K562 (cell line): Measurements from ENCODE around the gene HSPA14. TPM values are rescaled to one million over a fixed set of nuclear protein-coding genes. Genes with fewer than 3 reads are reported as not detected.
"Not testable (repeated sequence)": the region's sequence is repeated elsewhere in the genome, so short reads cannot be mapped to it uniquely, and the experiment has no call there.

Experiments used
- ATAC-seq: fragments of 200-7000 bp; cut with Tn5 transposase; 3 replicates; pipeline ENCODE4 v1.9.1; 2020; ENCODE audit warnings: moderate library complexity
- BruUV-seq: library from RNA; stranded (reverse); fragments of 400-500 nt; replicated peaks from 2 replicates; lab custom pipeline; 2021; lab: Mats Ljungman, UMichigan
- CTCF ChIA-PET: fragments of 300-600 bp; formaldehyde crosslinking; extraction: SDS; loops from one replicate; lab custom pipeline; 2021; ENCODE audit warnings: low intra/inter-chr PET ratio; lab: Yijun Ruan, JAX
- POLR2A ChIA-PET: fragments of 300-600, 350-650 bp; sonication (Branson Sonifier 250); formaldehyde crosslinking; extraction: SDS; loops from one replicate; lab custom pipeline; 2021; ENCODE audit warnings: antibody characterized with exemption, inconsistent platforms; lab: Yijun Ruan, JAX
- DNase-seq, 4 experiments: peaks; one replicate each; pipeline versions ENCODE4 v3.0.0 to v3.0.0-alpha.2; 2011 to 2018; ENCODE audit warnings: low spot score in 3 of 4, mixed read lengths in 3 of 4; ENCODE audit errors: extremely low read depth in 1 of 4
- FAIRE-seq: peaks from 2 replicates; lab custom pipeline; 2011; peaks lifted over from hg19 to GRCh38; lab: Jason Lieb, UNC
- H2AFZ ChIP-seq: 2 replicates; pipeline ENCODE4 v1.6.0; 2011; ENCODE audit warnings: low read depth, low read length, control low read depth, inconsistent platforms
- H3K27ac ChIP-seq: fragments of 200-600 bp; 3 replicates; pipeline ENCODE4 v1.8.0; 2011; ENCODE audit warnings: low read depth, mild to moderate bottlenecking, control low read depth, inconsistent platforms, low read length, moderate library complexity, mixed read lengths; ENCODE audit errors: extremely low read depth
- H3K27me3 ChIP-seq, 2 experiments: fragments of 300-600 bp in 1 of 2; 2 replicates in 1 of 2; 3 replicates in 1 of 2; pipeline versions ENCODE4 v1.6.0 to v1.8.0; 2011; ENCODE audit warnings: inconsistent platforms in 2 of 2, low read length in 2 of 2, mild to moderate bottlenecking in 1 of 2, mixed read lengths in 1 of 2, moderate library complexity in 1 of 2; ENCODE audit not compliant: control insufficient read depth in 2 of 2, insufficient read depth in 2 of 2
- H3K36me3 ChIP-seq: fragments of 300-600 bp; 3 replicates; pipeline ENCODE4 v1.8.0; 2011; ENCODE audit warnings: mild to moderate bottlenecking, low read length, inconsistent platforms; ENCODE audit not compliant: control insufficient read depth, insufficient read depth
- H3K4me1 ChIP-seq, 2 experiments: fragments of 200-600 bp in 1 of 2; replicated peaks in 1 of 2; 2 replicates in 1 of 2; 3 replicates in 1 of 2; pipeline versions ENCODE4 v1.5.1 to v1.8.0; 2011; ENCODE audit warnings: inconsistent platforms in 2 of 2, low read length in 2 of 2, mild to moderate bottlenecking in 1 of 2, mixed read lengths in 1 of 2, moderate library complexity in 1 of 2; ENCODE audit not compliant: control insufficient read depth in 2 of 2, insufficient read depth in 2 of 2
- H3K4me2 ChIP-seq: 2 replicates; pipeline ENCODE4 v1.6.1; 2011; ENCODE audit warnings: low read length, control low read depth, inconsistent platforms, mixed read lengths; ENCODE audit not compliant: insufficient read depth
- H3K4me3 ChIP-seq: fragments of 200-600 bp; sonication (generic), shearing (Covaris generic); 2 replicates; pipeline ENCODE4 v1.5.1; 2016; ENCODE audit warnings: control low read depth, inconsistent platforms
- H3K79me2 ChIP-seq: fragments of 200-600 bp; 3 replicates; pipeline ENCODE4 v1.8.0; 2011; ENCODE audit warnings: low read length, inconsistent platforms; ENCODE audit not compliant: control insufficient read depth, insufficient read depth
- H3K9ac ChIP-seq, 2 experiments: 2 replicates each; pipeline versions ENCODE4 v1.6.0 to v1.6.1; 2011; ENCODE audit warnings: low read depth in 2 of 2, low read length in 2 of 2, control low read depth in 1 of 2, inconsistent platforms in 1 of 2, mild to moderate bottlenecking in 1 of 2, mixed read lengths in 1 of 2; ENCODE audit not compliant: insufficient read depth in 1 of 2
- H3K9me1 ChIP-seq: one replicate; pipeline ENCODE4 v1.6.0; 2011; ENCODE audit warnings: inconsistent platforms, mild to moderate bottlenecking, low read length, moderate library complexity; ENCODE audit not compliant: control insufficient read depth, insufficient read depth
- H3K9me3 ChIP-seq: replicated peaks from 2 replicates; pipeline ENCODE4 v1.5.1; 2011; ENCODE audit warnings: low read depth, low read length, inconsistent platforms; ENCODE audit not compliant: control insufficient read depth, insufficient read depth
- H4K20me1 ChIP-seq: replicated peaks from 2 replicates; pipeline ENCODE4 v1.6.1; 2011; ENCODE audit warnings: low read length, inconsistent platforms, mixed read lengths; ENCODE audit not compliant: control insufficient read depth, insufficient read depth
- ZNF146 ChIP-seq: IDR thresholded peaks from one replicate; pipeline ENCODE4 v1.6.1; 2018; ENCODE audit warnings: missing compliant biosample characterization; ENCODE audit not compliant: unreplicated experiment
- WGBS: fragments of 100-300 bp; shearing (Covaris generic); methylation state at CpG from one replicate; pipeline ENCODE4 v1.1.6; 2016; ENCODE audit warnings: low coverage, mixed read lengths; ENCODE audit not compliant: insufficient coverage; ENCODE audit errors: missing lambda C conversion rate; 5-methylcytosine and 5-hydroxymethylcytosine counted together
- in situ Hi-C: fragments of 300-500 bp; cut with MboI; formaldehyde crosslinking; loops from 4 replicates; pipeline ENCODE4 v1.15.0; 2018; ENCODE audit warnings: inconsistent platforms, mixed read lengths
- intact Hi-C: fragments of 100-400 bp; cut with micrococcal nuclease; formaldehyde crosslinking; loops from 2 replicates; pipeline ENCODE4 v1.14.2; 2022
- polyA plus RNA-seq, 8 experiments: library from polyadenylated mRNA; depleted of rRNA in 4 of 8; stranded (reverse) in 5 of 8; unstranded in 3 of 8; fragments of >200 nt; fragmentation: Nextera tagmentation in 2 of 8; fragmentation: Illumina TruSeq in 1 of 8; extraction: Ambion mirVana in 2 of 8; extraction: Trizol in 1 of 8; gene quantifications; 2 replicates each; pipeline versions ENCODE4 v1.2.1 to v1.2.3, GENCODE V29; 2011 to 2014; ENCODE audit warnings: inconsistent platforms in 1 of 8, missing spikeins in 1 of 8
- total RNA-seq, 7 experiments: library from RNA; depleted of rRNA in 6 of 7; stranded (reverse); fragments of >200 nt in 6 of 7; fragmentation: Illumina TruSeq in 2 of 7; extraction: Trizol in 2 of 7; gene quantifications; 2 replicates each; pipeline versions ENCODE4 v1.2.1 to v1.2.3, GENCODE V29; 2011 to 2021; ENCODE audit warnings: low replicate concordance in 1 of 7

The HSPA14 gene
- total and polyA plus RNA-seq, 9 of the 15 experiments (the other 6 are each of a cell fraction or from before 2014, with no cell fraction given): 41.9 to 75.0 (median 63.2) TPM

DNA sequence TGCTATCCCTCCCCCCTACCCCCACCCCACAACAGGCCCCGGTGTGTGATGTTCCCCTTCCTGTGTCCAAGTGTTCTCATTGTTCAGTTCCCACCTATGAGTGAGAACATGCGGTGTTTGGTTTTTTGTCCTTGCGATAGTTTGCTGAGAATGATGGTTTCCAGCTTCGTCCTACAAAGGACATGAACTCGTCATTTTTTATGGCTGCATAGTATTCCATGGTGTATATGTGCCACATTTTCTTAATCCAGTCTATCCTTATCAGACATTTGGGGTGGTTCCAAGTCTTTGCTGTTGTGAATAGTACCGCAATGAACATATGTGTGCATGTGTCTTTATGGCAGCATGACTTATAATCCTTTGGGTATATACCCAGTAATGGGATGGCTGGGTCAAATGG is 26.4 kb downstream of the HSPA14 start:
- 93% methylated on average over 4 of the region's 6 CpGs for WGBS
- peaks cover 53% of the 10 kb centered on the region for H3K36me3 ChIP-seq
- BruUV-seq, H3K4me3 ChIP-seq, H3K4me1 ChIP-seq, H3K79me2 ChIP-seq, H3K27ac ChIP-seq, H3K27me3 ChIP-seq, H3K4me2 ChIP-seq, H2AFZ ChIP-seq, DNase-seq, CTCF ChIA-PET, H3K9me3 ChIP-seq, FAIRE-seq, H4K20me1 ChIP-seq, intact Hi-C loops, H3K9ac ChIP-seq, ATAC-seq, H3K9me1 ChIP-seq, in situ Hi-C loops: not testable (repeated sequence)
- POLR2A ChIA-PET: interaction anchor here (1.1 kb wide), 1 partner anchor 14 kb away, joined by 4 read pairs; no protein-coding TSS in a partner anchor
- TF ChIP-seq ZNF146 (CRISPR knock-in tag): peak; percentile 49

DNA sequence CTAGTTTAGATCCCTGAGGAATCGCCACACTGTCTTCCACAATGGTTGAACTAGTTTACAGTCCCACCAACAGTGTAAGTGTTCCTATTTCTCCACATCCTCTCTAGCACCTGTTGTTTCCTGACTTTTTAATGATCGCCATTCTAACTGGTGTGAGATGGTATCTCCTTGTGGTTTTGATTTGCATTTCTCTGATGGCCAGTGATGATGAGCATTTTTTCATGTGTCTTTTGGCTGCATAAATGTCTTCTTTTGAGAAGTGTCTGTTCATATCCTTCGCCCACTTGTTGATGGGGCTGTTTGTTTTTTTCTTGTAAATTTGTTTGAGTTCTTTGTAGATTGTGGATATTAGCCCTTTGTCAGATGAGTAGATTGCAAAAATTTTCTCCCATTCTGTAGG is 26.8 kb downstream of the HSPA14 start:
- H3K9ac ChIP-seq, DNase-seq, H3K4me1 ChIP-seq, H3K79me2 ChIP-seq, in situ Hi-C loops, H3K27me3 ChIP-seq, POLR2A ChIA-PET, CTCF ChIA-PET, intact Hi-C loops, H2AFZ ChIP-seq, H3K4me2 ChIP-seq, H3K9me1 ChIP-seq, FAIRE-seq, H4K20me1 ChIP-seq, H3K4me3 ChIP-seq, BruUV-seq, H3K27ac ChIP-seq, ATAC-seq, H3K9me3 ChIP-seq: not testable (repeated sequence)
- peaks cover 55% of the 10 kb centered on the region for H3K36me3 ChIP-seq
- no CpG with 5 or more reads among the region's 3 CpGs for WGBS
